ENCODE results near the gene SLC26A4.

Gene SLC26A4

GRCh38 chr7:107684287-107684686, 23.7 kb downstream of the SLC26A4 start:
- TF ChIP-seq CTCF (IDR thresholded peaks at IDR 0.05; ENCODE audit: low read depth, low read length, poor library complexity, severe bottlenecking) (no peak), EZH2phosphoT487 (IDR thresholded peaks at IDR 0.05; ENCODE audit: borderline replicate concordance, low read length) (no peak)
- Histone ChIP-seq H3K4me1 (ENCODE audit: control insufficient read depth, low read length) (no peaks in the 10 kb centered on the region), H3K4me3 (ENCODE audit: low read length) (no peak overlapping the region), H3K27ac (ENCODE audit: low read depth, low read length) (no peak overlapping the region), H3K27me3 (ENCODE audit: control insufficient read depth, low read length) (peaks cover 5% of the 10 kb centered on the region; the same call in 1 of the 2 replicates), H3K9me2 (replicated peaks; ENCODE audit: control insufficient read depth, low read length) (0 out of 2 replicates have a peak, but pooled peaks cover 2% of the 10 kb centered on the region), H3K4me2 (ENCODE audit: low read length) (no peak overlapping the region), H3K36me3 (ENCODE audit: control insufficient read depth, low read length) (no peaks in the 10 kb centered on the region), H3F3A (ENCODE audit: control insufficient read depth, insufficient read depth) (no peaks in the 10 kb centered on the region), H3K79me2 (ENCODE audit: control insufficient read depth, low read length) (no peaks in the 10 kb centered on the region), H4K20me1 (ENCODE audit: control insufficient read depth, insufficient read depth, low read depth, low read length) (no peaks in the 10 kb centered on the region), H3K9me3 (ENCODE audit: control insufficient read depth, insufficient read depth, low read length) (no peaks in the 10 kb centered on the region)

- H3K4me2 ChIP-seq (ENCODE audit: low read length), result no peak overlapping the region
- H3K36me3 ChIP-seq (ENCODE audit: control insufficient read depth, low read length), result no peaks in the 10 kb centered on the region
- peaks cover 5% of the 10 kb centered on the region; the same call in 1 of the 2 replicates for H3K27me3 ChIP-seq (ENCODE audit: control insufficient read depth, low read length)
- TF ChIP-seq EZH2phosphoT487 (IDR thresholded peaks at IDR 0.05; ENCODE audit: borderline replicate concordance, low read length) (no peak), CTCF (IDR thresholded peaks at IDR 0.05; ENCODE audit: low read depth, low read length, poor library complexity, severe bottlenecking) (no peak)
- no peaks in the 10 kb centered on the region for H3K9me3 ChIP-seq (ENCODE audit: control insufficient read depth, insufficient read depth, low read length)
- H3F3A ChIP-seq (ENCODE audit: control insufficient read depth, insufficient read depth), result no peaks in the 10 kb centered on the region
- H3K79me2 ChIP-seq (ENCODE audit: control insufficient read depth, low read length), result no peaks in the 10 kb centered on the region
- H3K27ac ChIP-seq (ENCODE audit: low read depth, low read length), result no peak overlapping the region
- H3K4me1 ChIP-seq (ENCODE audit: control insufficient read depth, low read length), result no peaks in the 10 kb centered on the region
- 0 out of 2 replicates have a peak, but pooled peaks cover 2% of the 10 kb centered on the region for H3K9me2 ChIP-seq (replicated peaks; ENCODE audit: control insufficient read depth, low read length)
- no peaks in the 10 kb centered on the region for H4K20me1 ChIP-seq (ENCODE audit: control insufficient read depth, insufficient read depth, low read depth, low read length)
- H3K4me3 ChIP-seq (ENCODE audit: low read length), result no peak overlapping the region
Observed at GRCh38 chr7:107684947-107685463, 24.4 kb downstream of the SLC26A4 start.

- Histone ChIP-seq H4K20me1 (ENCODE audit: control insufficient read depth, insufficient read depth, low read depth, low read length) (no peaks in the 10 kb centered on the region), H3K9me2 (replicated peaks; ENCODE audit: control insufficient read depth, low read length) (0 out of 2 replicates have a peak, but pooled peaks cover 2% of the 10 kb centered on the region), H3K4me1 (ENCODE audit: control insufficient read depth, low read length) (no peaks in the 10 kb centered on the region), H3K36me3 (ENCODE audit: control insufficient read depth, low read length) (no peaks in the 10 kb centered on the region), H3K4me3 (ENCODE audit: low read length) (no peak overlapping the region), H3K4me2 (ENCODE audit: low read length) (no peak overlapping the region), H3F3A (ENCODE audit: control insufficient read depth, insufficient read depth) (no peaks in the 10 kb centered on the region), H3K27ac (ENCODE audit: low read depth, low read length) (no peak overlapping the region), H3K79me2 (ENCODE audit: control insufficient read depth, low read length) (no peaks in the 10 kb centered on the region), H3K9me3 (ENCODE audit: control insufficient read depth, insufficient read depth, low read length) (no peaks in the 10 kb centered on the region), H3K27me3 (ENCODE audit: control insufficient read depth, low read length) (peaks cover 8% of the 10 kb centered on the region; the same call in 1 of the 2 replicates)
- no peak for TF ChIP-seq EZH2phosphoT487 (IDR thresholded peaks at IDR 0.05; ENCODE audit: borderline replicate concordance, low read length)
Observed at GRCh38 chr7:107686816-107687387, 26.3 kb downstream of the SLC26A4 start.

GRCh38 chr7:107687656-107688055, 27.0 kb downstream of the SLC26A4 start:
- H3K27me3 ChIP-seq (ENCODE audit: control insufficient read depth, low read length), result peaks cover 16% of the 10 kb centered on the region
- H3K9me3 ChIP-seq (ENCODE audit: control insufficient read depth, insufficient read depth, low read length), result no peaks in the 10 kb centered on the region
- H3F3A ChIP-seq (ENCODE audit: control insufficient read depth, insufficient read depth), result no peaks in the 10 kb centered on the region
- H3K4me3 ChIP-seq (ENCODE audit: low read length), result no peak overlapping the region
- H3K9me2 ChIP-seq (replicated peaks; ENCODE audit: control insufficient read depth, low read length), result 0 out of 2 replicates have a peak, but pooled peaks cover 2% of the 10 kb centered on the region
- H3K4me2 ChIP-seq (ENCODE audit: low read length), result no peak overlapping the region
- H3K36me3 ChIP-seq (ENCODE audit: control insufficient read depth, low read length), result no peaks in the 10 kb centered on the region
- H4K20me1 ChIP-seq (ENCODE audit: control insufficient read depth, insufficient read depth, low read depth, low read length), result no peaks in the 10 kb centered on the region
- H3K4me1 ChIP-seq (ENCODE audit: control insufficient read depth, low read length), result no peaks in the 10 kb centered on the region
- no peak overlapping the region for H3K27ac ChIP-seq (ENCODE audit: low read depth, low read length)
- no peaks in the 10 kb centered on the region for H3K79me2 ChIP-seq (ENCODE audit: control insufficient read depth, low read length)
- no peak for TF ChIP-seq EZH2phosphoT487 (IDR thresholded peaks at IDR 0.05; ENCODE audit: borderline replicate concordance, low read length)
